HUDEP-2 (cell line): ENCODE data around the gene CLK2.
A peak's percentile ranks its signal among the peaks of the same experiment; 100 is the strongest.

Experiments
- DNase-seq, 76 experiments: peaks; one replicate each; lab custom pipeline; 2025; ENCODE audit not compliant: unreplicated experiment in 76 of 76; lab: John Stamatoyannopoulos, UW

CLK2 gene

GRCh38 chr1:155269381-155269780 is 3.9 kb downstream of the CLK2 start:
- DNase-seq: no peak

- no peak for DNase-seq
Observed at GRCh38 chr1:155268630-155269029, 4.7 kb downstream of the CLK2 start.

GRCh38 chr1:155267373-155267772 is 5.9 kb downstream of the CLK2 start:
- DNase-seq: no peak

GRCh38 chr1:155266553-155266952 is 6.8 kb downstream of the CLK2 start:
- DNase-seq: no peak

GRCh38 chr1:155263067-155263466 is 10.2 kb downstream of the CLK2 start:
- DNase-seq: no peak

- DNase-seq: peak in 74 of 76 experiments; percentile 39 to 96 (median 88)
Observed at GRCh38 chr1:155261852-155262673, 11.2 kb downstream of the CLK2 start, which contains the start of gene SCAMP3. SCAMP3 (minus strand) TSS chr1:155262360; CDS start chr1:155262151, 209 bp downstream.

- peak in 1 of 76 experiments; percentile 34 for DNase-seq
Observed at GRCh38 chr1:155261493-155261851, 11.8 kb downstream of the CLK2 start.

- DNase-seq: no peak
Observed at GRCh38 chr1:155260276-155260675, 13.0 kb downstream of the CLK2 start.

- no peak for DNase-seq
Observed at GRCh38 chr1:155256058-155256852, 17.0 kb downstream of the CLK2 start.

GRCh38 chr1:155255243-155256007 is 17.9 kb downstream of the CLK2 start, which contains the start of gene ENTREP3:
ENTREP3 (minus strand) TSS chr1:155255483; CDS start chr1:155254877, 606 bp downstream.
- peak in 57 of 76 experiments; percentile 8 to 74 (median 47) for DNase-seq

GRCh38 chr1:155254714-155255242 is 18.5 kb downstream of the CLK2 start:
- DNase-seq: no peak

- peak in 2 of 76 experiments; percentile 7 to 12 for DNase-seq
Observed at GRCh38 chr1:155254228-155254713, 19.0 kb downstream of the CLK2 start.

GRCh38 chr1:155253797-155254196 is 19.5 kb downstream of the CLK2 start:
- no peak for DNase-seq

GRCh38 chr1:155253208-155253607 is 20.1 kb downstream of the CLK2 start:
- no peak for DNase-seq

- DNase-seq: no peak
Observed at GRCh38 chr1:155251566-155251965, 21.7 kb downstream of the CLK2 start.

- peak in 73 of 76 experiments; percentile 52 to 95 (median 89) for DNase-seq
Observed at GRCh38 chr1:155250633-155251449, 22.5 kb downstream of the CLK2 start.

GRCh38 chr1:155250246-155250632 is 23.1 kb downstream of the CLK2 start:
- no peak for DNase-seq

GRCh38 chr1:155247667-155248553 is 25.4 kb downstream of the CLK2 start:
- peak in 73 of 76 experiments; percentile 34 to 89 (median 78) for DNase-seq
